Measurements from ENCODE around the gene LRP2. TPM values are rescaled to one million over a fixed set of nuclear protein-coding genes. Genes with fewer than 3 reads are reported as not detected.

Gene LRP2
- total RNA-seq, 4 donors from 2014 or later: not detected

DNA sequence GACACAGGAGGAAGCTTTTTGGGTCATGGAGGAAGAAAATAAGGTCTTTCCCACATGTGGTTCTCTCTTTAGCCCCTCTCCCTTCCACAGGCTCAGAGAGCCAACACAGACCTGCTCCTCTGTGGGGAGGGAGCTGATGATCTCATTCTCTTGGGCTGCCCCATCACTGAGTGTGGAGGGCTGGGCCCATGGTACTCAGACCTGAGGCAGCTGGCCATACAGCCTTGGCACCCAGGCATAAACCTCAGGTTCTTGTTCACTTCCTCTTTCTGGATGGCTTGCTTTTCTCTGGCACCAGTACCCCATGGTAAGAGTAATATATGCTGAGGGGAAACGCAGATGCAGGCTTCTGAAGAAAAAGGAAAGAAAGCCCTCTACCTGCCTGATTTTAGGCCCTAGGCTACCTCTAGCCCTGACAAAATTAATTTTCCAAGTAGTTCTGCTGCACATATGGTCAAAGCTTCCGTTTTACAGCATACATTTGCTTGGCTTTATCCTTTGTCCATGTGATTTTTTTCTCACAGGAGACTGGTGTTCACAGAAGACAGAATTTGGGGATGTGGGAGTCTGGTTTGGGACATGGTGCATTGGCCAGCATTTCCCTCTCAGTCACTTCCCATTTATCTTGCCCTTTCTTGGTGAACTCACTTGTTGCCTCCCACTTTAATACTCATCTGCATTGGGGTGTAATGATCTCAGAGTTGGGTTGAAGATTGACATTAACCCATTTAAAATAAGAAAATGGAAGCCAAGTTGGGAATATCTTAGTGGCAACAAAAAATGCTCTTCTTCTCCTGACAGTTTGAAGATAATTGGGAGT, 281.9 kb downstream of the LRP2 start:
- H3K36me3 ChIP-seq: no peaks in the 10 kb centered on the region
- no peaks in the 10 kb centered on the region for H3K4me1 ChIP-seq
- no peak overlapping the region for H3K4me3 ChIP-seq
- ATAC-seq (no peak), DNase-seq (no peak)
- no peaks in the 10 kb centered on the region for H3K27me3 ChIP-seq
- in situ Hi-C loops (cut with MboI; ENCODE audit: low sequenced_read_pairs in 4 of 4) (no loop called here), intact Hi-C loops (cut with DNase I; ENCODE audit: low total_unique reads) (no loop called here)
- TF ChIP-seq, protein P1, sequence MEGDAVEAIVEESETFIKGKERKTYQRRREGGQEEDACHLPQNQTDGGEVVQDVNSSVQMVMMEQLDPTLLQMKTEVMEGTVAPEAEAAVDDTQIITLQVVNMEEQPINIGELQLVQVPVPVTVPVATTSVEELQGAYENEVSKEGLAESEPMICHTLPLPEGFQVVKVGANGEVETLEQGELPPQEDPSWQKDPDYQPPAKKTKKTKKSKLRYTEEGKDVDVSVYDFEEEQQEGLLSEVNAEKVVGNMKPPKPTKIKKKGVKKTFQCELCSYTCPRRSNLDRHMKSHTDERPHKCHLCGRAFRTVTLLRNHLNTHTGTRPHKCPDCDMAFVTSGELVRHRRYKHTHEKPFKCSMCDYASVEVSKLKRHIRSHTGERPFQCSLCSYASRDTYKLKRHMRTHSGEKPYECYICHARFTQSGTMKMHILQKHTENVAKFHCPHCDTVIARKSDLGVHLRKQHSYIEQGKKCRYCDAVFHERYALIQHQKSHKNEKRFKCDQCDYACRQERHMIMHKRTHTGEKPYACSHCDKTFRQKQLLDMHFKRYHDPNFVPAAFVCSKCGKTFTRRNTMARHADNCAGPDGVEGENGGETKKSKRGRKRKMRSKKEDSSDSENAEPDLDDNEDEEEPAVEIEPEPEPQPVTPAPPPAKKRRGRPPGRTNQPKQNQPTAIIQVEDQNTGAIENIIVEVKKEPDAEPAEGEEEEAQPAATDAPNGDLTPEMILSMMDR (IDR thresholded peaks at IDR 0.05 in 4 of 5, conservative IDR thresholded peaks at IDR 0.05 in 1 of 5): no peak
- TF ChIP-seq POLR2A (IDR thresholded peaks at IDR 0.05): no peak
- no peak overlapping the region for H3K27ac ChIP-seq
- H3K9me3 ChIP-seq: no peaks in the 10 kb centered on the region

DNA sequence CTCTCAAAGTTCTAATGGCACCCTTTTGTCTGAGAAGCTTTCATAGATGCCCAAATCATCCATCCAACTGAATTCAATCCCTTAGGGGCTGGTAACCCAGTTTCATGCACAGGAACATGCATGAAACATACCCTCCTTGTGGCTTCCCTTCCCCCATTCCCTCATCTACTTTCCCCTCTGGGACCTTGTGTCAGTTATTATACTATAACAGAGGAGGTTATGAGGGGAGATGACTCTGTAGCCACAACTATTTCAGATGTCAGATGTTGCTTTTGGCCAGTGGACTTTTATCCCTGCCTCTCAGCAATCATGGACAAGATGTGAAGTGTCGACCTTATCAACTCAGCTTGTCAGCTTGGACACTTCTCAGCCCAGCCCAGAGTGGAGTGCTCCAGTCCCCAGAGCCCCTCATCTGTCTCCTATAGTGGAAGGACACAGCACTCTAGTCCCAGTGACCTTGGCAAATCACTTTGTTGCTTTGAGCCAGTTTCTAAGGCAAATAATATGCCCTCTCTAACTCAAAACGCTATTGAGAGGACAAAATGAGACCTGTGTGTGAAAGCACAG, 284.6 kb downstream of the LRP2 start:
- intact Hi-C loops (cut with DNase I; ENCODE audit: low total_unique reads): no loop called here
- no peaks in the 10 kb centered on the region for H3K4me1 ChIP-seq
- in situ Hi-C loops (cut with MboI; ENCODE audit: low sequenced_read_pairs in 4 of 4): no loop called here
- no peak overlapping the region for H3K4me3 ChIP-seq
- DNase-seq: no peak
- no peak for ATAC-seq
- no peaks in the 10 kb centered on the region for H3K36me3 ChIP-seq
- H3K27me3 ChIP-seq: no peaks in the 10 kb centered on the region
- TF ChIP-seq POLR2A (IDR thresholded peaks at IDR 0.05): no peak
- TF ChIP-seq, protein P1 (IDR thresholded peaks at IDR 0.05 in 4 of 5, conservative IDR thresholded peaks at IDR 0.05 in 1 of 5): no peak
- no peak overlapping the region for H3K27ac ChIP-seq
- H3K9me3 ChIP-seq: no peaks in the 10 kb centered on the region

Other genes with a start within 250 kb of the LRP2 start
- gene BBS5, start 117.0 kb upstream of the LRP2 start, total RNA-seq: 10 to 100 TPM in 1 of 4 donors, 1 to 10 TPM in 3; 4.5 to 17.8 (median 8.0) TPM
- 1,000 to 10,000 TPM; 2,008 to 3,010 (median 2,782) TPM for gene KLHL41, start 147.2 kb upstream of the LRP2 start, total RNA-seq
- 10 to 100 TPM in 3 of 4 donors, 1 to 10 TPM in 1; 9.7 to 27.4 (median 12.9) TPM for gene FASTKD1, start 211.3 kb upstream of the LRP2 start, total RNA-seq
- gene PPIG, start 221.8 kb upstream of the LRP2 start, total RNA-seq: 10 to 100 TPM; 27.7 to 40.5 (median 29.3) TPM